ENCODE results near the gene KIF9. TPM values are rescaled to one million over a fixed set of nuclear protein-coding genes. Genes with fewer than 3 reads are reported as not detected.
"Not testable (repeated sequence)": the region's sequence is repeated elsewhere in the genome, so short reads cannot be mapped to it uniquely, and the experiment has no call there.

KIF9 gene
- total RNA-seq, 1 experiment from 2014 or later, result 5.8 TPM

DNA sequence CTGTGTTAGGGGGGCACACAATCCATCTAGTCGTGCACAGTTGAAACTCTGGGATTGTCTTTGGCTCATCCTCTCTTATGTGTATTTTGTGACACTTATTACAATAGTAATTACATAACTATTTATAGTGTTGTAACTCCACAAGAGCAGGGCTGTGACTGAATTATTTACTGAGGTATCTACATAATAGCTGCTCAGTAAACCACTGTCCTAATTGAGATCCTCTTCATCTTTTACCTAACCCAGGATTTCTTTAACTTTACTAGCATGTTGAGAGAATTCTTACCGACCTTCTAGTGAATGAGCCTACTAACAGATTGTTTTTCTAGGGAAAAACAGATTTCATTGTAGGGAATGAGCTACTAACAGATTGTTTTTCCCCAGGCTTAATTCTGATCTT is 11.2 kb upstream of the KIF9 start:
- Mint-ChIP-seq H3K36me3 (peaks cover 7% of the 10 kb centered on the region; the same call in 1 of the 2 replicates), H3K9me3 (no peaks in the 10 kb centered on the region), H3K4me3 (no peak overlapping the region), H3K4me1 (peaks cover 10% of the 10 kb centered on the region), H3K27me3 (ENCODE audit: low read depth) (no peaks in the 10 kb centered on the region), H3K27ac (peak overlapping the region; percentile 2; the same call in 1 of the 2 replicates)
- ATAC-seq, result no peak
- DNase-seq (ENCODE audit: low spot score), result no peak
- no peak for TF ChIP-seq NFYB (CRISPR knock-in tag; conservative IDR thresholded peaks at IDR 0.05; ENCODE audit: low read depth)
- TF ChIP-seq, protein P1, sequence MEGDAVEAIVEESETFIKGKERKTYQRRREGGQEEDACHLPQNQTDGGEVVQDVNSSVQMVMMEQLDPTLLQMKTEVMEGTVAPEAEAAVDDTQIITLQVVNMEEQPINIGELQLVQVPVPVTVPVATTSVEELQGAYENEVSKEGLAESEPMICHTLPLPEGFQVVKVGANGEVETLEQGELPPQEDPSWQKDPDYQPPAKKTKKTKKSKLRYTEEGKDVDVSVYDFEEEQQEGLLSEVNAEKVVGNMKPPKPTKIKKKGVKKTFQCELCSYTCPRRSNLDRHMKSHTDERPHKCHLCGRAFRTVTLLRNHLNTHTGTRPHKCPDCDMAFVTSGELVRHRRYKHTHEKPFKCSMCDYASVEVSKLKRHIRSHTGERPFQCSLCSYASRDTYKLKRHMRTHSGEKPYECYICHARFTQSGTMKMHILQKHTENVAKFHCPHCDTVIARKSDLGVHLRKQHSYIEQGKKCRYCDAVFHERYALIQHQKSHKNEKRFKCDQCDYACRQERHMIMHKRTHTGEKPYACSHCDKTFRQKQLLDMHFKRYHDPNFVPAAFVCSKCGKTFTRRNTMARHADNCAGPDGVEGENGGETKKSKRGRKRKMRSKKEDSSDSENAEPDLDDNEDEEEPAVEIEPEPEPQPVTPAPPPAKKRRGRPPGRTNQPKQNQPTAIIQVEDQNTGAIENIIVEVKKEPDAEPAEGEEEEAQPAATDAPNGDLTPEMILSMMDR (IDR thresholded peaks at IDR 0.05), result no peak
- no peak for TF ChIP-seq RELA (CRISPR knock-in tag; IDR thresholded peaks at IDR 0.05; ENCODE audit: borderline replicate concordance)
- TF ChIP-seq, protein P2, sequence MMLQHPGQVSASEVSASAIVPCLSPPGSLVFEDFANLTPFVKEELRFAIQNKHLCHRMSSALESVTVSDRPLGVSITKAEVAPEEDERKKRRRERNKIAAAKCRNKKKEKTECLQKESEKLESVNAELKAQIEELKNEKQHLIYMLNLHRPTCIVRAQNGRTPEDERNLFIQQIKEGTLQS (CRISPR knock-in tag; conservative IDR thresholded peaks at IDR 0.05), result no peak
- TF ChIP-seq NR1H2 (CRISPR knock-in tag; IDR thresholded peaks at IDR 0.05), result no peak
- no peak for TF ChIP-seq NR3C1 (CRISPR knock-in tag; conservative IDR thresholded peaks at IDR 0.05; ENCODE audit: low read depth)
- TF ChIP-seq GRHL2 (CRISPR knock-in tag; IDR thresholded peaks at IDR 0.05; ENCODE audit: insufficient replicate concordance, severe bottlenecking), result no peak
- TF ChIP-seq ZNF671 (CRISPR knock-in tag; IDR thresholded peaks at IDR 0.05), result no peak
- no peak for TF ChIP-seq NR2C2 (CRISPR knock-in tag; IDR thresholded peaks at IDR 0.05)
- TF ChIP-seq, protein P3, sequence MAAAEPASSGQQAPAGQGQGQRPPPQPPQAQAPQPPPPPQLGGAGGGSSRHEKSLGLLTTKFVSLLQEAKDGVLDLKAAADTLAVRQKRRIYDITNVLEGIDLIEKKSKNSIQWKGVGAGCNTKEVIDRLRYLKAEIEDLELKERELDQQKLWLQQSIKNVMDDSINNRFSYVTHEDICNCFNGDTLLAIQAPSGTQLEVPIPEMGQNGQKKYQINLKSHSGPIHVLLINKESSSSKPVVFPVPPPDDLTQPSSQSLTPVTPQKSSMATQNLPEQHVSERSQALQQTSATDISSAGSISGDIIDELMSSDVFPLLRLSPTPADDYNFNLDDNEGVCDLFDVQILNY (CRISPR knock-in tag; IDR thresholded peaks at IDR 0.05), result no peak
- TF ChIP-seq, protein P4, sequence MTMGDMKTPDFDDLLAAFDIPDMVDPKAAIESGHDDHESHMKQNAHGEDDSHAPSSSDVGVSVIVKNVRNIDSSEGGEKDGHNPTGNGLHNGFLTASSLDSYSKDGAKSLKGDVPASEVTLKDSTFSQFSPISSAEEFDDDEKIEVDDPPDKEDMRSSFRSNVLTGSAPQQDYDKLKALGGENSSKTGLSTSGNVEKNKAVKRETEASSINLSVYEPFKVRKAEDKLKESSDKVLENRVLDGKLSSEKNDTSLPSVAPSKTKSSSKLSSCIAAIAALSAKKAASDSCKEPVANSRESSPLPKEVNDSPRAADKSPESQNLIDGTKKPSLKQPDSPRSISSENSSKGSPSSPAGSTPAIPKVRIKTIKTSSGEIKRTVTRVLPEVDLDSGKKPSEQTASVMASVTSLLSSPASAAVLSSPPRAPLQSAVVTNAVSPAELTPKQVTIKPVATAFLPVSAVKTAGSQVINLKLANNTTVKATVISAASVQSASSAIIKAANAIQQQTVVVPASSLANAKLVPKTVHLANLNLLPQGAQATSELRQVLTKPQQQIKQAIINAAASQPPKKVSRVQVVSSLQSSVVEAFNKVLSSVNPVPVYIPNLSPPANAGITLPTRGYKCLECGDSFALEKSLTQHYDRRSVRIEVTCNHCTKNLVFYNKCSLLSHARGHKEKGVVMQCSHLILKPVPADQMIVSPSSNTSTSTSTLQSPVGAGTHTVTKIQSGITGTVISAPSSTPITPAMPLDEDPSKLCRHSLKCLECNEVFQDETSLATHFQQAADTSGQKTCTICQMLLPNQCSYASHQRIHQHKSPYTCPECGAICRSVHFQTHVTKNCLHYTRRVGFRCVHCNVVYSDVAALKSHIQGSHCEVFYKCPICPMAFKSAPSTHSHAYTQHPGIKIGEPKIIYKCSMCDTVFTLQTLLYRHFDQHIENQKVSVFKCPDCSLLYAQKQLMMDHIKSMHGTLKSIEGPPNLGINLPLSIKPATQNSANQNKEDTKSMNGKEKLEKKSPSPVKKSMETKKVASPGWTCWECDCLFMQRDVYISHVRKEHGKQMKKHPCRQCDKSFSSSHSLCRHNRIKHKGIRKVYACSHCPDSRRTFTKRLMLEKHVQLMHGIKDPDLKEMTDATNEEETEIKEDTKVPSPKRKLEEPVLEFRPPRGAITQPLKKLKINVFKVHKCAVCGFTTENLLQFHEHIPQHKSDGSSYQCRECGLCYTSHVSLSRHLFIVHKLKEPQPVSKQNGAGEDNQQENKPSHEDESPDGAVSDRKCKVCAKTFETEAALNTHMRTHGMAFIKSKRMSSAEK (CRISPR knock-in tag; IDR thresholded peaks at IDR 0.05; ENCODE audit: borderline replicate concordance), result no peak
- TF ChIP-seq, protein P5, sequence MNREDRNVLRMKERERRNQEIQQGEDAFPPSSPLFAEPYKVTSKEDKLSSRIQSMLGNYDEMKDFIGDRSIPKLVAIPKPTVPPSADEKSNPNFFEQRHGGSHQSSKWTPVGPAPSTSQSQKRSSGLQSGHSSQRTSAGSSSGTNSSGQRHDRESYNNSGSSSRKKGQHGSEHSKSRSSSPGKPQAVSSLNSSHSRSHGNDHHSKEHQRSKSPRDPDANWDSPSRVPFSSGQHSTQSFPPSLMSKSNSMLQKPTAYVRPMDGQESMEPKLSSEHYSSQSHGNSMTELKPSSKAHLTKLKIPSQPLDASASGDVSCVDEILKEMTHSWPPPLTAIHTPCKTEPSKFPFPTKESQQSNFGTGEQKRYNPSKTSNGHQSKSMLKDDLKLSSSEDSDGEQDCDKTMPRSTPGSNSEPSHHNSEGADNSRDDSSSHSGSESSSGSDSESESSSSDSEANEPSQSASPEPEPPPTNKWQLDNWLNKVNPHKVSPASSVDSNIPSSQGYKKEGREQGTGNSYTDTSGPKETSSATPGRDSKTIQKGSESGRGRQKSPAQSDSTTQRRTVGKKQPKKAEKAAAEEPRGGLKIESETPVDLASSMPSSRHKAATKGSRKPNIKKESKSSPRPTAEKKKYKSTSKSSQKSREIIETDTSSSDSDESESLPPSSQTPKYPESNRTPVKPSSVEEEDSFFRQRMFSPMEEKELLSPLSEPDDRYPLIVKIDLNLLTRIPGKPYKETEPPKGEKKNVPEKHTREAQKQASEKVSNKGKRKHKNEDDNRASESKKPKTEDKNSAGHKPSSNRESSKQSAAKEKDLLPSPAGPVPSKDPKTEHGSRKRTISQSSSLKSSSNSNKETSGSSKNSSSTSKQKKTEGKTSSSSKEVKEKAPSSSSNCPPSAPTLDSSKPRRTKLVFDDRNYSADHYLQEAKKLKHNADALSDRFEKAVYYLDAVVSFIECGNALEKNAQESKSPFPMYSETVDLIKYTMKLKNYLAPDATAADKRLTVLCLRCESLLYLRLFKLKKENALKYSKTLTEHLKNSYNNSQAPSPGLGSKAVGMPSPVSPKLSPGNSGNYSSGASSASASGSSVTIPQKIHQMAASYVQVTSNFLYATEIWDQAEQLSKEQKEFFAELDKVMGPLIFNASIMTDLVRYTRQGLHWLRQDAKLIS (CRISPR knock-in tag; IDR thresholded peaks at IDR 0.05; ENCODE audit: borderline replicate concordance), result no peak
- TF ChIP-seq, protein P6, sequence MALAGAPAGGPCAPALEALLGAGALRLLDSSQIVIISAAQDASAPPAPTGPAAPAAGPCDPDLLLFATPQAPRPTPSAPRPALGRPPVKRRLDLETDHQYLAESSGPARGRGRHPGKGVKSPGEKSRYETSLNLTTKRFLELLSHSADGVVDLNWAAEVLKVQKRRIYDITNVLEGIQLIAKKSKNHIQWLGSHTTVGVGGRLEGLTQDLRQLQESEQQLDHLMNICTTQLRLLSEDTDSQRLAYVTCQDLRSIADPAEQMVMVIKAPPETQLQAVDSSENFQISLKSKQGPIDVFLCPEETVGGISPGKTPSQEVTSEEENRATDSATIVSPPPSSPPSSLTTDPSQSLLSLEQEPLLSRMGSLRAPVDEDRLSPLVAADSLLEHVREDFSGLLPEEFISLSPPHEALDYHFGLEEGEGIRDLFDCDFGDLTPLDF (CRISPR knock-in tag; IDR thresholded peaks at IDR 0.05), result no peak
- TF ChIP-seq, protein P7, sequence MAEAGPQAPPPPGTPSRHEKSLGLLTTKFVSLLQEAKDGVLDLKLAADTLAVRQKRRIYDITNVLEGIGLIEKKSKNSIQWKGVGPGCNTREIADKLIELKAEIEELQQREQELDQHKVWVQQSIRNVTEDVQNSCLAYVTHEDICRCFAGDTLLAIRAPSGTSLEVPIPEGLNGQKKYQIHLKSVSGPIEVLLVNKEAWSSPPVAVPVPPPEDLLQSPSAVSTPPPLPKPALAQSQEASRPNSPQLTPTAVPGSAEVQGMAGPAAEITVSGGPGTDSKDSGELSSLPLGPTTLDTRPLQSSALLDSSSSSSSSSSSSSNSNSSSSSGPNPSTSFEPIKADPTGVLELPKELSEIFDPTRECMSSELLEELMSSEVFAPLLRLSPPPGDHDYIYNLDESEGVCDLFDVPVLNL (CRISPR knock-in tag; IDR thresholded peaks at IDR 0.05; ENCODE audit: borderline replicate concordance, low read depth), result no peak
- ChIA-PET POLR2A (no interaction called here), CTCF (interaction anchor here (1.0 kb wide), 1 partner anchor 12 kb away, joined by 6 read pairs; the partner anchor contains the start of gene KIF9)

DNA sequence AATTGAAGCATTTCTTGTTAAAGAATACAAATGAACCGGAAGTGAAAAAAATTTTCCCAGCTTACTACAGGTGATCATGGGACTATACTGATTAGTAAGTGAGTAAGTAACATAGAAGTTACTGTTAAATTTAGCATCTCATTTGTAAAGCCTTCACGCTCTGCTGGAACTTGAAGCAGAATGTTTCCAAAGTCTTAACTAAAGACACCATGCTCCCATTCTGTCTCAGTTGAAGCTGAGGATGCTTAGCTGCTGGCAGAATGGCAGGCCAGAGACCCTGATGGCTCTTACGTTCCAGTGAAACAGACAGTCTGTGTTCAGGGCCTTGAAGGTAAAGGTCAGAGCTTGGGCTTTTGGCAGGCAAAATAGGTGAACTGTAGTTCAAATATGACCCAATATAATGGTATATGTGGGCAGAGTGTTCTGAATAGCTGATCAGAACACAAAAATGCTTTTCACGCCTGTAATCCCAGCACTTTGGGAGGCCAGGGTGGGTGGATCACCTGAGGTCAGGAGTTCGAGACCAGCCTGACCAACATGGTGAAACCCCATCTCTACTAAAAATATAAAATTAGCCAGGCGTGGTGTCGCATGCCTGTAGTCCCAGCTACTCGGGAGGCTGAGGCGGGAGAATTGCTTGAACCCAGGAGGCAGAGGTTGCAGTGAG is 9.3 kb upstream of the KIF9 start:
- H3K4me1 Mint-ChIP-seq; ATAC-seq; POLR2A ChIA-PET; H3K27me3 Mint-ChIP-seq (ENCODE audit: low read depth); H3K4me3 Mint-ChIP-seq; H3K9me3 Mint-ChIP-seq; DNase-seq (ENCODE audit: low spot score); H3K27ac Mint-ChIP-seq: not testable (repeated sequence)
- CTCF ChIA-PET, result interaction anchor here (1.0 kb wide), 1 partner anchor 60 kb away, joined by 3 read pairs; no protein-coding TSS in a partner anchor
- H3K36me3 Mint-ChIP-seq, result peaks cover 10% of the 10 kb centered on the region; the same call in 1 of the 2 replicates
